Measurements from ENCODE around the gene SCLY.
"Not testable (repeated sequence)": the region's sequence is repeated elsewhere in the genome, so short reads cannot be mapped to it uniquely, and the experiment has no call there.

Gene SCLY

DNA sequence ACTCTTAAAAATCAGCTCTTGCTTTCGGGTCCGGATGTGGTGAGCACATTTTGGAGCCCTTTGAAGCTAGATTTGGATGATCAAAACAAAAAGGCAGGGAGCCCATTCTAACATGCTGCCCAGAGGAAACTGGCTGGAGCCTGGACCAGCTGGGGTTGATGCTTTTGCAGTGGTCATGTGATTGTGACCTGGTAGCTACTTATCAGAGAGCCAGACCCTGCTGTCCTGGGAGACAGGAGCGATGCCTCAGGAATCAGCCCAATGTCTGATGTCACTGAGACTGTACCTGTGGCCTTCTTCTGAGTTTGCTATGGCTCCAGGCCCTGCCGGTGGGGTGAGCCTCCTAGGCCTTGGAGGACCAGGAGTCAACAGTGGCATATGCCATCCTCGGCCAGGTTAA lies 18.7 kb upstream of the SCLY start:
- DNase-seq = no peak

DNA sequence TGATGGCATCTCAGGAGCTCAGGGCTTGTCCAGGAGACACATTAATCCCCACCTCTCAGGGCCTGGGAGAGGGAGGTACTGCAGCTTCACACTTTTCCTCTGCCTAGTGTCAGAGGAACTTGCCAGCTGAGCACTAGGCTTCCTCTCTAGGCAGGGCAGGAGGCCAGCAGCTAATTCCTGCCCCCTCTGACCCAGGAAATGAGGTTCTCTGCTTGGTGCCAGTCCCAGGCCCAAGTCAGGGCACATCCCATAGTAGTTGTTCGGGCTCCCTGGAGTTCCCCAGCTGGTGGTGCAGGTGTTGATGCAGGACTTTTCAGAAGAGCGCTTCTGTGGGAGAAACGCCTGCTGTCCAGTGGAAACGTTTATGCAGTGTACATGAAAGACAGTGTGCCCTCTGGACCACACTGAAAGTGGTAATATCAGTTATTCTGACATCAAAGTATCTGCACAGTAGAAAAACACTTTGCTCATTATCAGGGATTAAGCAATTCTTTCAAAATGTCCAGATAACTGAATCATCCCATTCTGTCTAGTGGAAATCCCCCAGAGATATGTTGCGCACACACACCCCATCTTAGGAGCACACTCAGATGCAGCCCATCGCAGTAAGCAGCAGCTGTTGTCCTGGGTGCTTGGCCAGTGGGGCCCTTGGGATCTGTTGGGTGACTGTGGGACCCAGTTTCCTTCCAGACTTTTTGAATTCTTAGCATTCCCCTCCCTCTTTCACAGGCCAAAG lies 17.8 kb upstream of the SCLY start:
- no peak for DNase-seq

DNA sequence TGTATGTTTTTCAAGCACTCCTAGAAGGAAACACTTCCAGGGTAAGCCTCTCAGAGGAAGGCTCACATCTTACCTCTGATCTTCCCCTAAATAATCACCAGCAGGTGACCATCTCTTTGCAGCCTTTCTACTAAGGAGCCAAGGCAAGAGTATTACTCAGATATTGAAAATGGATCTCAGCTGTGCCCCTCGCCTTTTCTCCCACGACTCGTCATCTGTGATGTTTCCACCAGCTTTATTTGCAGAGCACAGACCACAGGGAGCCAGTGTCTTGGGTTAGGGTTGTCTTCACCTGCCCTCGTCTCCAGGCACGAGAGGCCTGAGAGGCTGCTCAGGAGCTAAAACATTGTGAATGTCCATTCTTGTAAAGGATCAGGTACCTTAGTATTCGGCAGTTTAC lies 16.9 kb upstream of the SCLY start:
- DNase-seq = no peak

DNA sequence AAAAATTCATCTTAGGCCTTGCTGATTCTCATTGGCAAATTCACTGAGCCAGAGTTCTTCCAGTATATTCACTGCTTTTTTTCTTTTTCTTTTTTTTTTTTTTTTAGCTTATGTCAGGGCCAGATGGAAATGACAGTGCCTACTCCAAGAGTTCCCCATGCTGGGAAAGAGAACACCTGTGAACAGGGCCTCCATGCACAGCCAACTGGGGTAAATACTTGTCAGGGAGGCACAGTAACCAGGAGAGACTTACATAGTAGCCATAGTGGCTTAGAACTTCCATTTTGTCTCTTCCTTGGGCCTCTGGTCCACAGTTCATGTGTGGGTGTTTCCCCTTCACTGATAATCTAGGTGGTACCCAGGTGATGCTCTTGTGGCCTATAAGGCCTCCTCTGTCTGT lies 15.2 kb upstream of the SCLY start:
- no peak for DNase-seq

DNA sequence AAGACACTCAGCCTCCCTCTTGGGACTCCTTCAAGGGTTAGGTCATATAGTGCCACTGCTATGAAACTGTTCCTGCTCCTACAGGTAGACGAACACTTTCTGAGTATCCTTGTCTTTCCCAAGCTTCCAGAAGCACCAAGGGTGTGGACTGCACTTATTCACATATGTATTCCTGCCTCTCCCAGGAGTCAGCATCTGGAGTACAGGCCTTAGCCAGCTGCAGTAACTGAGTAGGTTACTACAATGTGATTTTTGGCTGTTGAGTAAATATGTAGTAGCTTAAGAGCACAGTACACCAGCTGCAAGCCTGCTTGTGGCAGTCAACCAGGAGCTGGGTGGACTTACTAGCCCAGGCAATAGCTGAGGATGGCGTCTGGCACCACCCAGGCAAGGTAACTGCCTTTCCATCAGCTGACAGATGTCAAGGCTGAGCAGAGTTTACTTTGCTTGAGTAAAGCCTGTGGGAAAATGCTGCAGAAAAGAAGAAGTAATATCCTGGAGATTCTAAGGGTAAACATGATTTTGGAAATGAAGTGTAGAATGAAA lies 14.0 kb upstream of the SCLY start:
- no peak for DNase-seq

DNA sequence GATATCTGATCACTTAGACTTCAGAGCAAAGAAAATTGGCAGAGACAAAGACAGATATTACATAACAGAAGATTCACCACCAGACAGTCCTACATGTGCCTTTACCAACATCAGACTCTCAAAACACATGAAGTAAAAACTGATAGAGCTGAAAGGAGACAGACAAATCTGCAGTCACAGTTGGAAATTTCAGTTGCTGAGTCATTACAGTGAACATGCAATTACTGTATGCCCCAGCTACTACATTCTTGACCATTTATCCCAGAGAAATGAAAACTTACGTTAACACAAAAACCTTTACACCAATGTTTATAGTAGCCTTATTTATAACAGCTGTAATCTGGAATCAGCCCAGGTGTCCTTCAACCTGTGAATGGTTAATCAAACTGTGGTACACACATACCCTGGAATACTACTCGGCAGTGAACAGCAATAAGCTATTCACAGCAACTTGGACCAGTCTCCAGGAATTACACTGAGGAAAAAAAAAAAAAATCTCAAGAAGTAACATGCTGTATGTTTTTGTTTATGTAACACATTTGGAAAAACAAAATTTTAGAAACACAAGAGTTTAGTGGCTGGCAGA lies 7.5 kb upstream of the SCLY start:
- no peak for DNase-seq

DNA sequence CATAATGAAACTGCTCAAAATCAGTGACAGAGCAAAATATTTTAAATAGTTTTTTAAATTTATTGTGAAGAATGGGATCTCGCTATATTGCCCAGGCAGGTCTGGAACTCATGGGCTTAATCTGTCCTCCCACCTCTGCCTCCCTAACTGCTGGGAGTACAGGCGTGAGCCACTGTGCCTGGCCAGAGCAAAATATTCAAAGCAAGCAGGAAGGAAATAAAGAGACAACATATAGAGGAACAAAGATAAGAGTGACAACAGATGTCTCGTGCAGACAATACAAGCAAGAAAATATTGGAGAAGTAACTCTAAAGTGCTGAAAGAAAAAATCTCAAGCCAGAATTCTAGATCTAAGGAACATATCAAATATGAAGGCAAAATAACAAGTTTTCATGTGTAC lies 5.0 kb upstream of the SCLY start:
- DNase-seq = no peak

DNA sequence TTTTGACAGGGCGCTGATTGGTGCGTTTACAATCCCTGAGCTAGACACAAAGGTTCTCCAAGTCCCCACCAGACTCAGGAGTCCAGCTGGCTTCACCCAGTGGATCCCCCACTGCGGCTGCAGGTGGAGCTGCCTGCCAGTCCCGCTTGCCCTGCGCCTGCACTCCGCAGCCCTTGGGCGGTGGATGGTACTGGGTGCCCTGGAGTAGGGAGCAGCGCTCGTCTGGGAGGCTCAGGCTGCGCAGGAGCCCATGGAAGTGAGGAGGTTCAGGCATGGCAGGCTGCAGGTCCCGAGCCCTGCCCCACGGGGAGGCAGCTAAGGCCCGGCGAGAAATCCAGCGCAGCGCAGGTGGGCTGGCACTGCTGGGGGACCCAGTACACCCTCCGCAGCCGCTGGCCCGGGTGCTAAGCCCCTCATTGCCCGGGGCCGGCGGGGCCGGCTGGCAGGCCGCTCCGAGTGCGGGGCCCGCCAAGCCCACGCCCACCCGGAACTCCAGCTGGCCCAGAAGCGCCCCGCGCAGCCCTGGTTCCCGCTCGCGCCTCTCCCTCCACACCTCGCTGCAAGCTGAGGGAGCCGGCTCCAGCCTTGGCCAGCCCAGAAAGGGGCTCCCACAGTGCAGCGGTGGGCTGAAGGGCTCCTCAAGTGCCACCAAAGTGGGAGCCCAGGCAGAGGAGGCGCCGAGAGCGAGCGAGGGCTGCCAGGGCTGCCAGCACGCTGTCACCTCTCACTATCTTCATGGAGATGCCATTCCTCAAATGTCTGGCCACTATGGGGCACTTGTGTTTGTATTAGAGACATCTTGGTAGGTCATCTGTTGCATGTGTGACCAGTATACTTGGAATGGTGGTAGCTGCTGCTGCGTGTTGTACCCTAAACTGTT lies 2.9 kb upstream of the SCLY start:
- DNase-seq = not testable (repeated sequence)

DNA sequence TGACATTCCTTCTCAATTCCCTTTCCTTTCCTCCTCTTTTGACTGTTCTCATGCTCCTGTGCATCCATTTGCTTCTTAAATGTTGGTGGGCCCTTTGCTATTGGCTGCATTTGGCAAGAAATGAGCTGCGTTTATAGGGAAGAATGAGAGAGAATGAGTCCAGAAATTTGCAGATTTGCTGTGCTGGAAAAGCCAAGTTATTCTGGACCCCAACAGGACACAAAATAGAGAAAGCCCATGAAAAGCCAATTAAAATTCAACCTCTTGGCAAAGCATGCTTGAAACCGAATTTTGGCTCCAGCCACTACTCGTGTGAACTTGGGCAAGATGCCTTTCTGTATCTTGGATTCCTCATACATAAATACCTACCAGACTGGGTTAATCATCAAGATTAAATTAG lies 1.3 kb upstream of the SCLY start:
- no peak for DNase-seq

DNA sequence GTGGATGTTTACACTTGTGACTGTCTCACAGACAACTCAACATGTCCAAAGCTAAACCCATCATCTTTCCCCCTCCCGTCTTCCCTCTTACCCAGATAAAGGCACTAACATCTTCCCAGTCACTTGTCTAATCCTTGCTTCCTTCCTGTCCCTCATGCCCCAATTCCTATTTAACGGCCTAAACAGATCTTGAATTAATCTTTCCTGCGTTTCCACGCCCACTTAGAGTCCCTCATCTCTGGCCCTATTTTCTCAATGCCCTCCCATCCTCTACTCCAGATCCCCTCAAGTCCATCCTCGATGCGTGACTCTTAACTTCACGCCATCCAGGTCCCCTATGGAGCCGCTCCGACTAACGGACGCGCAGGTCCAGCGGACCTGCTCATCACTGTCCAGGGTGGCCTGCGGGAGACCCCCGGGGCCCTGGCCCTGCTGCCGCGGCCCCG lies 682 bp upstream of the SCLY start:
- no peak for DNase-seq

DNA sequence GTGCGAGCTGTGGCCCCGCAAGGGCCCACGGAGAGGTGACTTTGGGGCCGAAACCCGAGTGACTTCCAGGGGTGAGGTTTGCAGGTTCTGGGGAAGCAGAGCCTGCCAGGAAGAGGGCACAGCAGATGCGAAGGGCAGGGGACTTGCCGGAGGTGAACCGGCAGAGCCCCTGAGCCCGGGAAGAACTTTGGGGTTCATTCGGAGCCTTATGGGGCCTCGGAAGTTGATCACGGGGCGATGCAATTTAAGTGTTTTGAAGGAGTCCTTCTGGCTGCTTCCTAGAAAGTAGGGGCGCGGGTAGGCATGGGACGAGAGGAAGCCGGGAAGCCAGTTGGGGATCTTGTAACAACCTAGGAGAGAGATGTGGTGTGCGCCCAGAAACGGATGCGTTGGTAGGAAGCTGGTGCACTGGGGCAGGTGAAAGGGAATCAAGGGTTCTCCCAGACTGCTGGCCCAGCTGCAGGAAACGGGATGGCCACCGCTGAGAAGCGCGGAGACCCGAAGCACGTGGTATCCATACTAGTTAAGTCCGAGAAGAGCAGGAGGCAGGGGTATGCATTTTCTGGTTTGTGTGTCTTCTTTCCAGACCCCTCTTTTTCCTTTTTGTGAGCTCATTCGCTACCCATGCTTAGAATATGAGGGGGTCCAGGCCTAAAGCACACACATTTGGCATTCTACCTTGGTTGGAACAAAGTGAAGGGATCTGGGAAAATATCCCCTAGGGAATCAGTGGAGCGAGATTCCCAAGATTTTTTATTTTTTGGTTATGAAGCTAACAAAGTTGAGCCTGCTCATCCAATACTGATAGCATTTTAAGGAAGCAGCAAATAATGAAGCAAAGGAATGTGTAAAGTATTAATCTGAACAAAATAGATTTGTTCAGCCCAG lies 758 bp downstream of the SCLY start:
- DNase-seq = no peak

DNA sequence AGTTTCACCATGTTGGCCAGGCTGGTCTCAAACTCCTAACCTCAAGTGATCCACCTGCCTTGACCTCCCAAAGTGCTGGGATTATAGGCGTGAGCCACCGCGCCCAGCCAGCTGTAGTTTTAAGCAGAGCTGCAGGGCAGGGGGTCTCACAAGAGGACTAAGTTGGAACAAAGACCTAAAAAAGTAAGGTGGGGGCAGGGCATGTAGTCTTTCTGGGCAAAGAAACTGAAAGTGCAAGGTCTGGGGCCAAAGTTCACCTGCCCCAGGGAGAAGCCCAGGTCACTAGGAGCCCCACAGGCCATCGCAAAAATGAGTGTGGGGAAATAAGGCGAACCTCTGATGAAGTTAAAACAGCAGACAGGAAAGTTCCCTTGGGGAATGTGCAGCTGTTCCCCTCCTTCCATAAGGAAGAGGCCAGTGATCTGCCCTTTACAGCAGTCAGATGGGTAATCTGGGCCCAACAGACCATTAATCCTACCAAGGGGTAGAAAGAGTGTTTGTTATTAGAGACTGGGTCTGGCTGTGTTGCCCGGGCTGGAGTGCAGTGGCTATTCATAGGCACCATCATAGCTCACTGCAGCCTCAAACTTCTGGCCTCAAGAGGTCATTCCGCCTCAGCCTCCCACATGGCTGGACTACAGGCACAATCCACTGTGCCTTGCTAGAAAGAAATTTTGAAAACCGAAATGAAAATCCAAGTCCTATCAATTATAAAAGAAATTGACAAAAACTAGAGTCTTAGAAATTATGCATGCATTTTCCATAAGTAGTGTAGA lies 2.8 kb downstream of the SCLY start:
- no peak for DNase-seq

DNA sequence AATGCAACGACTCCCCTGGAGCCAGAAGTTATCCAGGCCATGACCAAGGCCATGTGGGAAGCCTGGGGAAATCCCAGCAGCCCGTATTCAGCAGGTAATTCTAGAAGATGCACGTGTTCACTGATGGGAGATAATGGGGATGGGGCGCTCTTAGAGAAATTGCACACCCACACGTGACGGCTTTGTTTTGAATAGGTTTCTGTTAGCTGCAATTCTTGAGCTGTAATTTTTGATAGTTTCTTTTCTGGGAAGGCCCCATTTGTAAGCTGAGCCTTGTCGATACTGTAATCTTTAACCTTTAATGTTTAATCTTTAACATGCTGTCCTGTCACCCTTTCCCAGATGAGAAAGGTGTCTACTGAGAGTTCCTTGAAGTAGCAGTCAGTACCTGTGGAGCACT lies 3.6 kb downstream of the SCLY start:
- no peak for DNase-seq

DNA sequence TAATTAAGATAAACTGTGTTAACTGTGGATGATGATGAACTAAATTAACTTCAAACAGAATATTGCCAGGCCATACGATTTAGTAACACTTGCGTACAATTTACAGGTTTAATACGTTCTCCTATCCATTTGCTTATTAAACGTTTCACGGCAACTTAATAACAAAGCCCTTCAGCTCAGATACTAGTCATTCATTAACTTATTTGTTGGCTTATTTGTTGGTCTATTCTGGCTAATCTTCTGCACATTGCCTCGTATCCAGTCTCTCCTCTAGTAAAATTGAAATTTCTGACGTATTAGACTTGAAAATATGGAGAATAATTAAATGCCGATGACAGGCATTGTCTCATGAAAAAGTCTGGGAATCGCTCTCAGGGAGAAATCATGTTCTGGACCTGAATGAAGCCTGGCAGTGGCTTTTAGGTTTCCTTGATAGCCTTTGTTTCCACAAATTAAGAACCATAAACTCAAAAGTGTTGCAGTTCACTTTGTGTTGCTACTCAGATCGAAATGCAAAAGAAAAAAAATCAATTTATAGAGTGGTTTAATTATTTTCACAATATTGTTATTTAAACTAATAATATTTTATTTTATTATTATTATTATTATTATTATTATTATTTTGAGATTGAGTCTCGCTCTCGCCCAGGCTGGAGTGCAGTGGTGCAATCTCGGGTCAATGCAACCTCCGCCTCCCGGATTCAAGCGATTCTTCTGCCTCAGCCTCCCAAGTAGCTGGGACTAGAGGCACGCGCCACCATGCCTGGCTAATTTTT lies 4.5 kb downstream of the SCLY start:
- no peak for DNase-seq

DNA sequence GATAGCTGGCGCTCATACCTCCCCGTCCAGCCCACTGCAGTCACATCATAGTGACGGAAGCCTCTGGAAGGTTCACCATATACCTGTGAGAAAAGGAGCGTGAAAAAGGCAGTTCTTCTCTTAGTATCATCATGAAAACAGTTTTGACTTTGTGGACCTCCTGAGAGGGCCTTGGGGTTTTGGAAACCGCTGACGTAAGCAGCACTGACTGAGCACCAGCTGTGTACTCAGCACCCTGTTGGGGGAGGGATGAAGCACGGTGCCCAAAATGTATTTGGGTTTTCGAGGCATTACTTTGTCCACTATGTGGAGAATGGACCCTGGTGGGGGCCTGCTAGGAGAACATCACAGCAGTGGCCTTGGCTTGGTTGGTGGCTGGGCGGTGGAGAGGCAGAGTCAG lies 5.4 kb downstream of the SCLY start:
- no peak for DNase-seq

DNA sequence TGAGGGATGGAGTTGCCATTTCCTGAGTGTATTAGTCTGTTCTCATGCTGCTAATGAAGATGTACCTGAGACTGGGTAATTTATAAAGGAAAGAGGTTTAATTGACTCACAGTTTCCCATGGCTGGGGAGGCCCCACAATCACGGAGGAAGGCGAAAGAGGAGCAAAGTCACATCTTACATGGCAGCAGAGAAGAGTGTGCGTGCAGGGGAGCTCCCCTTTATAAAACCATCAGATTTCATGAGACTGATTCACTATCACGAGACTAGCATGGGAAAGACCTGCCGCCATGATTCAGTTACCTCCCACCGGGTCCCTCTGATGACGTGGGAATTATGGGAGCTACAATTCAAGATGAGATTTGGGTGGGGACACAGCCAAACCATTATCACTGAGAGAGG lies 5.9 kb downstream of the SCLY start:
- DNase-seq = not testable (repeated sequence)

DNA sequence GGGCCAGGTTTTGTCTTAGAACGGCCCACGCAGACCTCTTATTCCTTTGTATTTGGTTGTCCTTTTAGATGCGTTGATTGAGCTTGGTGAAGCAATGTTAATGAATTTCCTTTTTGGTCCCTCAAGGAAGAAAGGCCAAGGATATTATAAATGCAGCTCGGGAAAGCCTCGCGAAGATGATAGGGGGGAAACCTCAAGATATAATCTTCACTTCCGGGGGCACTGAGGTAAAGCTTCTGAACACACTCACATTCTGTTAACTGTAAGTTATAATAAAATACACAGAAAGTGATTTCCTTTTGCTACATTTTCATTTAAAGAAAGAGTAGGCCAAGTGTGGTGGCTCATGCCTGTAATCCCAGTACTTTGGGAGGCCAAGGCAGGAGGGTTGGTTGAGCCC lies 7.1 kb downstream of the SCLY start:
- no peak for DNase-seq

DNA sequence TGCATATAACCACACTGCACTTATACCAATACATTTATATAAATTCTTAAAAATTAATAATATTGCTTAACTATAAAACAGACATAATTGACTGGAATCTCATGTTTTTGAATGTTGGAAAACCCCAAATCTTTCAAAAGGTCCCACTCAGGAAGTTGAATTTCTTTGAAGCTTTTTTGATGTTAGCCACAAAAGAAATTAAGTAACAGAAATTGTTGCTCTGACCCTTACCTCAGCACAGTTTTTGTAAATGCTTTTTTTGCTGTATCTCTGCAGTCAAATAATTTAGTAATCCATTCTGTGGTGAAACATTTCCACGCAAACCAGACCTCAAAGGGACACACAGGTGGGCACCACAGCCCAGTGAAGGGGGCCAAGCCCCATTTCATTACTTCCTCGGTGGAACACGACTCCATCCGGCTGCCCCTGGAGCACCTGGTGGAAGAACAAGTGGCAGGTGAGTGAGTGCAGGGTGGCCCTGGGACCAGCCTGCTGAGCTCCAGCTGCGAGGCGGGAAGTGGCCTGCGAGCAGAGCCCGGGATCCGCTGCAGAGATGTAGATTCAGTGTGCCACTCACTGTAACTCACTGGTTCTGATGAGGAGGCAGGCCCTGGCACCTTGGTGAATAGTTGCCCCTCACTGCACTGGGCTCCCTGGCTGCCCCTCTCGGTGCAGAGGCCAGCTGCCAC lies 8.4 kb downstream of the SCLY start:
- no peak for DNase-seq

DNA sequence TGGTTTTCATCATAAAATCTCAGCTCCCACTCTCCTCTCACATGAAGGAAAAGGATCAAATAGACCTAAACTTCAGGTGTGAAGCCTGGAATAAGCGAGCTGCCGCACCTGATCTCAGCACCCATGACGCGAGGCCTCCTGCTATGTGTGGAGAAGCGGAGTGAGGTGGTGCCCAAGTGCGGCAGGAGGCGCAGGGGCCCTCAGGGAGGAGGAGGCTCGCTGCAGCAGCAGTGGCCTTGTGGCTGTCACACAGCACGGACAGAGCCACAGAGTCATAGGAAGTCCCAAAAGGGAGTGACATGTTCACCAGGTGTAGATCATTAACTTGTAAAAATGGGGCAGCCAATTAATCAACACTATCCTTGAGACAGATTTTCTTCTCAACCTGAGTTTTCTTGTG lies 9.1 kb downstream of the SCLY start:
- no peak for DNase-seq

DNA sequence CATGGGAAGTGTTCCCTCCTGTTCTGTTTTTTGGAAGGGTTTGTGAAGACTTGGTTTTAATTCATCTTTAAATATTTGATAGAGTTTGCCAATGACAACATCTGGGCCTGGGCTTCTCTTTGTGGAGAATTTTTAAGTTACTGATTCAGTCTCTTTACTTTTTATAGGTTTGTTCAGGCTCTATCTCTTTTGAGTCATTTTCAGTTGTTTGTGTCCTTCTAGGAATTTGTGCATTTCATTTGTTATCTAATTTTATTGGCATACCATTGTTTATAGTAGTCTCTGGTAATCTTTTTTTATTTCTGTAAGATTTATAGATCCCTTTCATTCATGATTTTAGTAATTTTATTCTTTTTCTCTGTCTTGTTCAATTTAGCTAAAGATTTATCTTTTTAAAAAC lies 14.6 kb downstream of the SCLY start:
- DNase-seq = no peak

All from NCI-H1092 (cell line).